HG02763 (cell line): ENCODE data around the gene DCDC1.

Experiments
- ATAC-seq: cut with Tn5 transposase; IDR thresholded peaks from one replicate; pipeline ENCODE4 v1.9.1; 2021; ENCODE audit warnings: mild to moderate bottlenecking, moderate library complexity; ENCODE audit not compliant: unreplicated experiment

Gene DCDC1

GRCh38 chr11:31369348-31370329, at the start of gene DCDC1, which contains the start of gene DNAJC24:
TSS of gene DCDC1 (minus strand) at chr11:31369739. CDS start at chr11:31328280, 41,459 bp downstream.
TSS of gene DNAJC24 (plus strand) at chr11:31369860. CDS start at chr11:31370749, 889 bp downstream.
- ATAC-seq, result peak; percentile 99

GRCh38 chr11:31419138-31419537, 49.6 kb upstream of the DCDC1 start:
- no peak for ATAC-seq

DNA sequence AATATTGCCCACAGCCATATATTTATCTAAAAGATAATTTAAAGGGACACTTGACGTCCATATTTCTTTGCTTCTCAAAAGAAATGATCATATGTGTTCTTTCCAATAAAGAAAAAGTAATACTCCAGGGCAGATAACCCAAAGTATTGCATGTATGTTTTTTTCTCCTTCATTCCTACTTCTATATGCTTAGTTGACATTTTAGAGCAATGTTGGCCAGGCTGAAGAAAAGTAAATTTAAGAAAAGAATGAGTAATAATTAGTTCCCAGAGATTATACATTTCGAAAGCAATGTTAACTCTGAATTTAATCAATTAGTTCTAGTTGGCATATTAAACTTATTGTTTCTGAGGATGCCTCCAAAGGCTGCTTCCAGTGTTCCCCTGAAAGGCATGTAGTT, 48.3 kb upstream of the DCDC1 start:
- ATAC-seq, result no peak

- ATAC-seq, result no peak
Measured at GRCh38 chr11:31417357-31417756, 47.8 kb upstream of the DCDC1 start.

- no peak for ATAC-seq
Measured at GRCh38 chr11:31415435-31415834, 45.9 kb upstream of the DCDC1 start.

DNA sequence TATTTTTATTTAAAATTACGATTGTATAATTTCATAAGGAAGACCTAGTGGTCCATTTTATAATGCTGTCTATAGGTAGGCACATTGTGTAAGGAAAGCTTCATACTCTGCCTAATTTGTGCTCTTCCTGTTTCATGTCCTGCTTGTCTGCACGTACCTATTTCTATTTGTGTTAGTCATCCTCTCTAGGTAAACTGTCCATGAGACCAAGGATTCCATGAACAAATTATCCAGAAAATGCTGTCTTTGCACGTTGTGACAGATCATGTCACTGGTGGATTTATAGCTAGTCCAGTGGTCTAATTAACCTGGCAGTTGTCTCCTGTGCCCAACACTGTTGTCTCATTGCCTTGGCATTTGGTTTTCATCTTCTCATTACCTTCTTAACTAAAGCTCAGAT, 44.8 kb upstream of the DCDC1 start:
- no peak for ATAC-seq

DNA sequence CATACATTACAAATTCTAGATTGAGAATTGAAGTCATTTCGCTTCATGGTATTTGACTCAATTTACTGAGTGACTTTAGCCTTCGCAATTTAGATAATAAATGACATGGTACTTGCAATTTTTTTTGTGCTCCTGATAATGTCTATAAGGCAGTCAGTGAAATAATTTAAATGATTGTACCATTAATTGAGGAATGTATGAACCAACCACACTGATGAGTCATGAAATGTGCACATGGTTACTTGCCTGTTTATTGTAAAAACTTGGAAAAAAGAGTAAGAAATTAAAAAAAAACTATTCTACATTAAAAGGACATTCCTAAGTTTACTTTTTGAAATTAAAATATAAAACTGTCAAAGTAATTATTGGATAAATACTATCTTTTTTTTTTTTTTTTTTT, 43.4 kb upstream of the DCDC1 start:
- ATAC-seq, result no peak

- no peak for ATAC-seq
Measured at GRCh38 chr11:31408201-31408600, 38.7 kb upstream of the DCDC1 start.

DNA sequence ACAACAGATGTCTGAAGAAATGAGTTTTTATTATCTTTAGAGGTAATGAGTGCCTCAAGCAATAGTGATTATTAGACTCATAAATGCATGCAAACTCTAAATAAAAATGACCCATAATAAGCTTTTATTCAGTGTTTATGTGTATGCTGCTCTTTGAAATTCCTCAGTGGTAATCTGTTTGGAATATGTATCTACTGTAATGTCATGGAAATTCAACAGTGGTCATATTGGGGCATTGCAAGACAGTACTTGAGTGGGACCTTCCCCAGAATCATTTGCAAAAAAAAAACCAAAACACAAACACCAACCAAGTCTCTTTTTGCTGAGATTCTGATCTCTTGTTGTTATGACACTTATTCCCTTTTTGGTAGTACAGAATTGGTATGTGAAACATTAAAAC, 35.1 kb upstream of the DCDC1 start:
- no peak for ATAC-seq

DNA sequence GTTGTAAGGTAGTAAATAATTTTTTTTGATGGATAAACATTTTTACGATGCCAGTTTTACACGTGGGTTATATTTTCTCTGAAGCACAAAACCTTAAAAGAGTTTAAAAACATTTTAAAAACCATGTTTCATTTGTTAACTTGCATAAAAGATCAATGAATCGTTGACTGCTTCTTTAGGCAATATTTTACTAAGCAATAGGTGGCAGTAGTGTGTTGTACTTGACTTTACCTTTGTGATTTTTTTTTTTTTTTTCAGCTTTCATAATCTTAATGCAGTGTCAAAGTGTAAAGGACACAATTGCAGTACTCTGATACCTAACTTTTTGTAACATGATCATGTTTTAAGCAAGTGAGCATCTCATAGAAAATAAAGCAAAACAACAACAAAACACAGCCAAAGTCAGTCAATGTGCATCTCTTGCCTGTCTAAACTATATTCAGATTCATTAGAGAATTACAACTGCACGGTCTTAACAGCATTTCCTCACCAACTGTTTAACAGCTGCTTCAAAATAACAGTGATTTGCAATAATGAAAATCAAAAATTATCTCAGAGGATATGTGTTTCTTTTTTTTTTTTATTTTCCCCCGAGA, 27.8 kb upstream of the DCDC1 start:
- ATAC-seq, result no peak

DNA sequence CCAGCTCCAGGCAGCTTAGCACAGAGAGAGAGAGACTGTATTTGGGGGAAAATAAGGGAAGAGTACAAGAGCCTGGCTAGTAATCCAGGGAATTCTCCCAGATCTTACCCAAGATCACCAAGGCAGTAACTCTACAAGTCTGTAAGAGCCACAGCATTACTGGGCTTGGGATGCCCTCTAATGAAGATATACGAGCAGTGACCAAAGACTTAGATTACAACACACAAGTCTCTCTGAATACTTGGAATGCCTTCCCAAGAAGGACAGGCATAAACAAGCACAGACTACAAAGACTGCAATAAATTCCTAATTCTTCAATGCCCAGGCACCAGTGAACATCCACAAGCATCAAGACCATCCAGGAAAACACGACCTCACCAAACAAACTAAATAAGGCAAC, 17.8 kb upstream of the DCDC1 start:
- ATAC-seq, result no peak

DNA sequence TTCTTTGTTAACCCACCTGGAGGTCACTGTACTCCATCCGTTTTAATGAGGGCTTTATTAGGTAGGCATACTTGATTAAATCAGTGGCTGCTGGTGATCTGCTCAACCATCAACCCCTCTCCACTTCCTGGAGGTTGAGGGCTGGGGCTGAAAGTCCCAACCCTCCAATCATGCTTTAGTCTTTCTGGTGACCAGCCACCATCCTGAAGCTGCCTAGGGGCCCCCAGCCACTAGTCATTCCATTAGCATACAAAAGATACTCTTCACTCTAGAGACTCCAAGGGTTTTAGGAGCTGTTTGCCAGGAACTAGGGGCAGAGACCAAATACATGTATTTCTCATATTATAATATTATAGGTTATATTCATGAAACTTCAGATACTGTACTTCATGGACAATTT, 13.6 kb upstream of the DCDC1 start:
- ATAC-seq, result no peak

- ATAC-seq, result no peak
Measured at GRCh38 chr11:31375879-31376278, 6.3 kb upstream of the DCDC1 start.

DNA sequence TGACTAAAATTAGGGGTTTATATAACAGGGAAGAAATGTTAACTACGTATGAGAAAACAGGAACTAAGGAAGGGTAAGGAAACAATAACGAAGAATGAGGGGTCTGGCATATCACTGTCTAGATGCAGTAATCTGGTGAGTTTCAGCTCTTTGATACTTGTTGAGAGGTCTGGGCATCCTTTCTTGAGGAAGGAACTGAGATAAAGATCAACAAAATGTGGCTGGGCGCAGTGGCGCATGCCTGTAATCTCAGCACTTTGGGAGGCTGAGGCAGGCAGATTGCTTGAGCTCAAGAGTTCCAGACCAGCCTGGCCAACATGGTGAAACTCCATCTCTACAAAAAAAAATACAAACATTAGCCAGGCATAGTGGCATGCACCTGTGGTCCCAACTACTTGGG, 2.7 kb downstream of the DCDC1 start:
- ATAC-seq, result no peak

DNA sequence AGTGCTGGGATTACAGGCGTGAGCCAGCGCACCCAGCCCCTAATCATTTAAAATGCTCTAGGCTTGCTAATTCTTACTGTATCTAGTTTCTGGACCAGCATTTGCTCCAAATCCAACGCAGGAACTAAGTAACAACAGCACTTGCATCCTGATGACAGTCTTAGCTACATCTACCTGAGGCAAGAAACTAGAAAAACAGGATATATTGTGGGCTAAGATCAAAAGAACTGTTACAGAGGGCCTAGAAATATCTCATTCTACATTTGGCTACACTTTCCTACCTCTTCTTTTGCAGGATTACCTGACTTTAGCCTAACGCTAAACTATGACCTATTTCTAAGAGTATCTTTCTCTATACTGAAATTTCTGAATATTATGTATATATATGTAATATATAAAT, 7.8 kb downstream of the DCDC1 start:
- ATAC-seq, result no peak

DNA sequence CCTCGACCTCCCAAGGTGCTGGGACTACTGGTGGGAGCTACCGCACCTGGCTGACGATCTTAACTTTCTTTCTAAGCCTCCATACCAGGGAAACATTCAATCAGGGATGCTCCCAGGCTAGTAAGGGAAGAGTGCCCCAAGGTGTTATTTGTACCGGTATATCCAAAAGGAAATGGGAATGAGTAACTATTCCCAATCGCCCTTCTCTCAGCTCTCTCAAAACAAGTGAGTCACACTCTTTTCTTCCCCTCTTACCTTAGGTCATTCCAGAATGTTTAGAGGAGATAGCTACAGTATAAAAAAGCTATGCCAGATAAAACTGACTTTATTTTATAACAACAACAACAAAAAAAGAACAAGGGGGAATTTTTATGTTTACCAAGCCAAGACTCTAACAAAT, 13.7 kb downstream of the DCDC1 start:
- ATAC-seq, result no peak

- ATAC-seq, result no peak
Measured at GRCh38 chr11:31355131-31355530, 14.4 kb downstream of the DCDC1 start.

DNA sequence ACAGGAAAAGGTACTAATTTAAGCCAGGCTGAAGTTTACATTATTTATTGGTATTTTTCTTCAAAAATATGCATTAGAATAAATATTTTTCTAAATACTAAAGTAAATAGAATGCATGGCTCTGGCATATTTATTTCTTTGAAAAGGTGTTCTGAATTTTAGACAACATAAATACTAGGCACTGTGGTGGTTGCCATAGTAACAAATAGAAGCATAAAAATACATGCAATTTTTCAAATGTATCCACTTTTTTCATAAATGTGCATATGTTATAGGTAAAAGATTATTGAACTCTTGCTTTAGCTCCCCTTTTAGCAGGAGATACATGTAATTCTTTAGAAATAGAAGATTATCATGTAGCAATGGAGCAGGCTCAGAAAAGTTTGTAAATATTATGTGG, 18.4 kb downstream of the DCDC1 start:
- ATAC-seq, result no peak

- no peak for ATAC-seq
Measured at GRCh38 chr11:31340903-31341572, 28.5 kb downstream of the DCDC1 start.

DNA sequence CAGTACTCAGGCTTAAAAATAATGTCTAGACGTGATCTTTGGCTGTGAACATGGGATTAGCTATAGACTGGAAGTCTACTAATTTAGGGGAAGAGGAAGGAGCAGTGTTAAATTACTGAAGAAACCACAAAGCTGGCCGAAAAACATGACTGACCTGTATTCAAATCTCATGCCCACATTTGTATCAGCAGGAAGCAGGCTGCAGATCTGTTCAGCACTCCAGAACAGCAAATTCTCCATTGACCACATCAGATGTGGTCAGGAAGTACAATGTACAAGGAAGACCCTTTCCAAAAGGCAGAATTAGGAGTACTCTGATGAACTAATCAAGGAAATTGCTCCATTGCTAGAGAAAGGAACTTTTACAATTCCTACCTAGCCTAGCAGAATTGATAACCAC, 31.7 kb downstream of the DCDC1 start:
- no peak for ATAC-seq

DNA sequence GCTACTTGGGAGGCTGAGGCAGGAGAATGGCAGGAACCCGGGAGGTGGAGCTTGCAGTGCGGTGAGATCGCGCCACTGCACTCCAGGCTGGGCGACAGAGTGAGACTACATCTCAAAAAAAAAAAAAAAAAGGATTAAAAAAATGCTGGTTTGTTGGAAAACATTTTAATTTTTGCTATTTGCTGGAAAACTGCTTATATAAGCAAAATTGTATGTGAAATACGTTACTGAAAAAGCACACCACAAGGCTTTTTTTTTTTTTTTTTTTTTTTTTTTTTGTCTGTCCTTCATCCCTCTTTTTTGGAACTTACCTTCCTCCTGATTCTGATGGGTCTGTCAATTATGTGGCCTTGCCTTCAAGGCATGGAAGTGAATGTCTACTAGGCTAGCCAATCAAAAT, 40.8 kb downstream of the DCDC1 start:
- no peak for ATAC-seq

DNA sequence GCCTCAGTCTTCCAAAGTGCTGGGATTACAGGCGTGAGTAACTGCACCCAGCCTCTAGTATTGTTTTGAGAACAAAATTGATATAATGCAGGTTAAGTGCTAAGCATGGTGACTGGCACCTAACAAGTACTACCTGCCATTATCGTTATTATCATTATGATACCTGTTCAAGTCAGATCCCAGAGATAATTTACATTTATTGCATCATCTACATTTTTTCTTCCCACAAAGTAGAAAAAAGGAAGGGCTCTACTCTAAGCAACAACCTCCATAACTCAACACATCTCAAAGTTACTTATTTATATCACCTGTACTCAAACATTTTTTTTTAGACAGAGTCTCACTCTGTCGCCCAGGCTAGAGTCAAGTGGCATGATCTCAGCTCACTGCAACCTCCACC, 42.1 kb downstream of the DCDC1 start:
- no peak for ATAC-seq
